Measurements from ENCODE around the gene ASB15. TPM values are rescaled to one million over a fixed set of nuclear protein-coding genes. Genes with fewer than 3 reads are reported as not detected.

ASB15 gene
- total RNA-seq, 3 donors from 2014 or later (not counting 1 experiment from before 2014, with no cell fraction given), result not detected

DNA sequence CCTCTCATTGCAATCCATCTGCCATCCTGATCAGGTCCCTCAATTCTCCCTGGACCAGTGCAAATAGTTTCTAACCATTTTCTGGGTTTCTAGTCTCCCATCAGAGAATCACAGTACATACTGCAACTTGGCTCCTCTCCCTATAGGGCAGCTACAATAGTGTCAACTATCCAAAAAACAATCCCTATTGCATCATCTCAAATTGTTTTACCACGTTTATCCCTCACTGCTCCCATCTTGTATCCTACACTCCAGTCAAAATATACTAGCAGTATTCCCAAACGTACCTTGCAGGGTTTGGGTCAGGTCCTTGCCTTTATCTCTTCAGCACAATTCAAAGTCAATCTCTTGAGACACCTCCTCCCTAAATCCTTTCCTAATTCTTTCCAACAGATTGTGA lies 23.6 kb downstream of the ASB15 start:
- WGBS (ENCODE audit: insufficient coverage), result 77% methylated on average over 2 of the region's 2 CpGs
- no peaks in the 10 kb centered on the region for H3K4me1 ChIP-seq (ENCODE audit: control insufficient read depth, insufficient read depth, low read length)
- H3K27ac ChIP-seq (ENCODE audit: low read length), result no peak overlapping the region
- H3K4me3 ChIP-seq (ENCODE audit: low read length), result no peak overlapping the region
- H3K27me3 ChIP-seq (ENCODE audit: control insufficient read depth, insufficient read depth, low read length), result no peaks in the 10 kb centered on the region
- no peak overlapping the region for H3K4me3 Mint-ChIP-seq
- H3K9me3 Mint-ChIP-seq, result no peaks in the 10 kb centered on the region
- DNase-seq (no peak), ATAC-seq (no peak)
- TF ChIP-seq, protein P1, sequence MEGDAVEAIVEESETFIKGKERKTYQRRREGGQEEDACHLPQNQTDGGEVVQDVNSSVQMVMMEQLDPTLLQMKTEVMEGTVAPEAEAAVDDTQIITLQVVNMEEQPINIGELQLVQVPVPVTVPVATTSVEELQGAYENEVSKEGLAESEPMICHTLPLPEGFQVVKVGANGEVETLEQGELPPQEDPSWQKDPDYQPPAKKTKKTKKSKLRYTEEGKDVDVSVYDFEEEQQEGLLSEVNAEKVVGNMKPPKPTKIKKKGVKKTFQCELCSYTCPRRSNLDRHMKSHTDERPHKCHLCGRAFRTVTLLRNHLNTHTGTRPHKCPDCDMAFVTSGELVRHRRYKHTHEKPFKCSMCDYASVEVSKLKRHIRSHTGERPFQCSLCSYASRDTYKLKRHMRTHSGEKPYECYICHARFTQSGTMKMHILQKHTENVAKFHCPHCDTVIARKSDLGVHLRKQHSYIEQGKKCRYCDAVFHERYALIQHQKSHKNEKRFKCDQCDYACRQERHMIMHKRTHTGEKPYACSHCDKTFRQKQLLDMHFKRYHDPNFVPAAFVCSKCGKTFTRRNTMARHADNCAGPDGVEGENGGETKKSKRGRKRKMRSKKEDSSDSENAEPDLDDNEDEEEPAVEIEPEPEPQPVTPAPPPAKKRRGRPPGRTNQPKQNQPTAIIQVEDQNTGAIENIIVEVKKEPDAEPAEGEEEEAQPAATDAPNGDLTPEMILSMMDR (IDR thresholded peaks at IDR 0.05), result no peak
- peaks cover 5 to 6% of the 10 kb centered on the region in 2 donors for H3K27me3 Mint-ChIP-seq (ENCODE audit: low read depth in 2 of 2)
- H3K27ac Mint-ChIP-seq, result no peak overlapping the region
- no peaks in the 10 kb centered on the region for H3K4me1 Mint-ChIP-seq
- intact Hi-C loops (cut with micrococcal nuclease), result no loop called here
- H3K36me3 Mint-ChIP-seq, result no peaks in the 10 kb centered on the region
- H3K36me3 ChIP-seq (ENCODE audit: control insufficient read depth, insufficient read depth, low read length), result no peaks in the 10 kb centered on the region
- H3K9me3 ChIP-seq (ENCODE audit: control insufficient read depth, insufficient read depth, low read length), result no peaks in the 10 kb centered on the region

DNA sequence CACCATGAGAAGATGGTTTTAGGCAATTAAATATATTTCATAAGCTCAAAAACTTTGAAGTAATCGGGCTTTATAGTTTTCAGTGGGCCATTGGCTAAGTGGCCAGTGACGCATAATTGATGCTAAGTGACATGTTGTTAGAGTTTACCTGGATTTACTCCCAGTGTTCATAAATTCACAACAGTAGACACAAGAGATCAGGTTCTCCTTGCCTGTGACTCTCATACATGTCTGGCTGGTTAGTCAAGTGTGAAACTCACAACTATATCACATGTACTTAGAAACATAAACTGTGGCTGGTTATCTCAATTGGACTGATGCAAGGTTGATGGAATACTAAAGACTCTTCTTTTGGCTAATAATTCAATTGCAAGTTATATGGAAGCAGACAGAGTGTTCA lies 26.2 kb downstream of the ASB15 start:
- H3K4me3 ChIP-seq (ENCODE audit: low read length), result no peak overlapping the region
- DNase-seq (no peak), ATAC-seq (no peak)
- 100% methylated on average over 1 of the region's 2 CpGs for WGBS (ENCODE audit: insufficient coverage)
- TF ChIP-seq, protein P1 (IDR thresholded peaks at IDR 0.05), result no peak
- no peaks in the 10 kb centered on the region for H3K9me3 ChIP-seq (ENCODE audit: control insufficient read depth, insufficient read depth, low read length)
- H3K27me3 ChIP-seq (ENCODE audit: control insufficient read depth, insufficient read depth, low read length), result no peaks in the 10 kb centered on the region
- H3K4me1 ChIP-seq (ENCODE audit: control insufficient read depth, insufficient read depth, low read length), result no peaks in the 10 kb centered on the region
- no peaks in the 10 kb centered on the region for H3K4me1 Mint-ChIP-seq
- no peak overlapping the region for H3K4me3 Mint-ChIP-seq
- intact Hi-C loops (cut with micrococcal nuclease), result no loop called here
- no peaks in the 10 kb centered on the region for H3K36me3 ChIP-seq (ENCODE audit: control insufficient read depth, insufficient read depth, low read length)
- H3K27me3 Mint-ChIP-seq (ENCODE audit: low read depth in 2 of 2), result peaks cover 5 to 6% of the 10 kb centered on the region in 2 donors
- H3K27ac Mint-ChIP-seq, result no peak overlapping the region
- no peaks in the 10 kb centered on the region for H3K9me3 Mint-ChIP-seq
- no peaks in the 10 kb centered on the region for H3K36me3 Mint-ChIP-seq
- H3K27ac ChIP-seq (ENCODE audit: low read length), result no peak overlapping the region

DNA sequence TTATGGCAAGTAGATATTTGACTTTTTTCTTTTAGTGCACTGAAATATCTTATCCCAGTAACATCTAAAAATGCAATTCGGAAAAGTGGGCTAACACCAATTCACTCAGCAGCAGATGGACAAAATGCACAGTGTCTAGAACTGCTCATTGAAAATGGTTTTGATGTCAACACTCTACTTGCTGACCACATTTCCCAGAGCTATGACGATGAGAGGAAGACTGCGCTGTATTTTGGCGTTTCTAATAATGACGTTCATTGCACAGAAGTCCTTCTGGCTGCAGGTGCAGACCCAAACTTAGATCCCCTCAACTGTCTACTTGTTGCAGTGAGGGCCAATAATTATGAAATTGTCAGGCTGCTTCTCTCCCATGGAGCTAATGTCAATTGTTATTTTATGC lies 27.2 kb downstream of the ASB15 start:
- H3K27me3 Mint-ChIP-seq (ENCODE audit: low read depth in 2 of 2), result peaks cover 5 to 6% of the 10 kb centered on the region in 2 donors
- H3K9me3 Mint-ChIP-seq, result no peaks in the 10 kb centered on the region
- Histone ChIP-seq H3K27me3 (ENCODE audit: control insufficient read depth, insufficient read depth, low read length) (no peaks in the 10 kb centered on the region), H3K9me3 (ENCODE audit: control insufficient read depth, insufficient read depth, low read length) (no peaks in the 10 kb centered on the region), H3K27ac (ENCODE audit: low read length) (no peak overlapping the region), H3K4me3 (ENCODE audit: low read length) (no peak overlapping the region), H3K36me3 (ENCODE audit: control insufficient read depth, insufficient read depth, low read length) (no peaks in the 10 kb centered on the region), H3K4me1 (ENCODE audit: control insufficient read depth, insufficient read depth, low read length) (no peaks in the 10 kb centered on the region)
- intact Hi-C loops (cut with micrococcal nuclease), result no loop called here
- DNase-seq (no peak), ATAC-seq (no peak)
- 87% methylated on average over 5 of the region's 5 CpGs for WGBS (ENCODE audit: insufficient coverage)
- no peaks in the 10 kb centered on the region for H3K36me3 Mint-ChIP-seq
- no peak overlapping the region for H3K27ac Mint-ChIP-seq
- H3K4me3 Mint-ChIP-seq, result no peak overlapping the region
- TF ChIP-seq, protein P1 (IDR thresholded peaks at IDR 0.05), result no peak
- no peaks in the 10 kb centered on the region for H3K4me1 Mint-ChIP-seq

DNA sequence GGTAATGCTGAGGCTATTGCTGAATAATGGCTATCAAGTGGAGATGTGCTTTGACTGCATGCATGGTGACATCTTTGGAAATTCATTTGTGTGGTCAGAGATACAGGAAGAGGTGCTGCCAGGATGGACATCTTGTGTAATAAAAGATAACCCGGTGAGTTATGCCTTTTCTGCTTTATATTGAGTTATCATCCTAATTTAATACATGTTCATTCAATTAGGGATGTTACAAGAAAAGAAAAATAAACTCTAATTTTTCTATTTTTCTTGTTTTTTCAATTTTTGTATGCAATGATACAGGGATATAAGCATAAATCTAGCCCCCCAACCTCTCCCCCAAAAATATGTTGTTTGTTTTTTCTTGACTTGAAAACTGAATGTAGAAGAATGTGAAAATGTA lies 27.7 kb downstream of the ASB15 start:
- Mint-ChIP-seq H3K9me3 (no peaks in the 10 kb centered on the region), H3K36me3 (no peaks in the 10 kb centered on the region), H3K27me3 (ENCODE audit: low read depth in 2 of 2) (peaks cover 5 to 6% of the 10 kb centered on the region in 2 donors), H3K4me3 (no peak overlapping the region), H3K27ac (no peak overlapping the region), H3K4me1 (no peaks in the 10 kb centered on the region)
- intact Hi-C loops (cut with micrococcal nuclease), result no loop called here
- Histone ChIP-seq H3K27me3 (ENCODE audit: control insufficient read depth, insufficient read depth, low read length) (no peaks in the 10 kb centered on the region), H3K9me3 (ENCODE audit: control insufficient read depth, insufficient read depth, low read length) (no peaks in the 10 kb centered on the region), H3K36me3 (ENCODE audit: control insufficient read depth, insufficient read depth, low read length) (no peaks in the 10 kb centered on the region), H3K4me3 (ENCODE audit: low read length) (no peak overlapping the region), H3K27ac (ENCODE audit: low read length) (no peak overlapping the region), H3K4me1 (ENCODE audit: control insufficient read depth, insufficient read depth, low read length) (no peaks in the 10 kb centered on the region)
- no CpG with 5 or more reads among the region's 1 CpG for WGBS (ENCODE audit: insufficient coverage)
- TF ChIP-seq, protein P1 (IDR thresholded peaks at IDR 0.05), result no peak
- ATAC-seq (no peak), DNase-seq (no peak)
